Measurements from ENCODE around the gene DEXI.

The DEXI gene

GRCh38 chr16:10883004-10883403 is 59.3 kb downstream of the DEXI start:
- DNase-seq (ENCODE audit: low read depth in 1 of 2, low spot score in 1 of 2) = peak; percentile 53 to 85
- in situ Hi-C loops (cut with HindIII; ENCODE audit: low pct_unique_long_range_greater_than_20kb, low sequenced_read_pairs) = no loop called here
- TF ChIP-seq JUND (IDR thresholded peaks at IDR 0.05; ENCODE audit: low read depth) = no peak

GRCh38 chr16:10881479-10882030 is 60.7 kb downstream of the DEXI start:
- in situ Hi-C loops (cut with HindIII; ENCODE audit: low pct_unique_long_range_greater_than_20kb, low sequenced_read_pairs) = no loop called here
- TF ChIP-seq JUND (IDR thresholded peaks at IDR 0.05; ENCODE audit: low read depth) = no peak
- no peak for DNase-seq (ENCODE audit: low read depth in 1 of 2, low spot score in 1 of 2)

GRCh38 chr16:10880594-10881452 is 61.4 kb downstream of the DEXI start:
- TF ChIP-seq JUND (IDR thresholded peaks at IDR 0.05; ENCODE audit: low read depth) = no peak
- in situ Hi-C loops (cut with HindIII; ENCODE audit: low pct_unique_long_range_greater_than_20kb, low sequenced_read_pairs) = no loop called here
- no peak for DNase-seq (ENCODE audit: low read depth in 1 of 2, low spot score in 1 of 2)

- in situ Hi-C loops (cut with HindIII; ENCODE audit: low pct_unique_long_range_greater_than_20kb, low sequenced_read_pairs) = no loop called here
- no peak for DNase-seq (ENCODE audit: low read depth in 1 of 2, low spot score in 1 of 2)
- TF ChIP-seq JUND (IDR thresholded peaks at IDR 0.05; ENCODE audit: low read depth) = no peak
Observed at GRCh38 chr16:10879681-10880589, 62.3 kb downstream of the DEXI start.
